B cell (primary cell): ENCODE data around the gene NIP7. TPM values are rescaled to one million over a fixed set of nuclear protein-coding genes. Genes with fewer than 3 reads are reported as not detected.

Experiments used
- ATAC-seq: fragments of 200-7000 bp; cut with Tn5 transposase; one replicate; pipeline ENCODE4 v1.10.0; 2021; ENCODE audit warnings: low read depth, mild to moderate bottlenecking, moderate number of reproducible peaks, moderate library complexity
- CTCF ChIA-PET: fragments of 350-600 bp; sonication (Branson Sonifier 250); formaldehyde crosslinking; loops from one replicate; lab custom pipeline; 2021; ENCODE audit warnings: antibody characterized with exemption, inconsistent platforms; lab: Charles Lee
- POLR2A ChIA-PET: fragments of 350-600 bp; sonication (Branson Sonifier 250); formaldehyde crosslinking; loops from one replicate; lab custom pipeline; 2021; ENCODE audit warnings: antibody characterized with exemption; lab: Charles Lee
- DNase-seq: peaks from one replicate; pipeline ENCODE4 v3.0.0; 2013
- H2AFZ ChIP-seq: 2 replicates; pipeline ENCODE4 v1.6.1; 2012; ENCODE audit warnings: mild to moderate bottlenecking, low read depth, low read length; ENCODE audit not compliant: insufficient read depth, poor library complexity, severe bottlenecking
- H3K27ac ChIP-seq, 2 donors: 1 replicate in 1 of 2; 2 replicates in 1 of 2; pipeline ENCODE4 v1.5.1; 2012 to 2013; ENCODE audit warnings: low read length in 2 of 2, mild to moderate bottlenecking in 2 of 2, moderate library complexity in 1 of 2
- H3K27me3 ChIP-seq, 4 experiments: fragments of 200-600 bp in 1 of 4; sonication (generic) in 1 of 4; replicated peaks in 1 of 4; 1 replicate in 2 of 4; 2 replicates in 2 of 4; pipeline versions ENCODE4 v1.6.1 to v1.7.0; 2013 to 2016; ENCODE audit warnings: low read length in 3 of 4, mild to moderate bottlenecking in 2 of 4, mixed read lengths in 1 of 4, moderate library complexity in 1 of 4; ENCODE audit not compliant: insufficient read depth in 4 of 4, control insufficient read depth in 3 of 4; ENCODE audit errors: control extremely low read depth in 1 of 4
- H3K36me3 ChIP-seq, 2 experiments: replicated peaks in 1 of 2; 1 replicate in 1 of 2; 2 replicates in 1 of 2; pipeline versions ENCODE4 v1.6.1 to v1.7.1; 2013; ENCODE audit warnings: low read length in 1 of 2; ENCODE audit not compliant: insufficient read depth in 2 of 2, control insufficient read depth in 1 of 2; ENCODE audit errors: control extremely low read depth in 1 of 2, extremely low read depth in 1 of 2
- H3K4me1 ChIP-seq, 2 donors: fragments of 200-600 bp in 1 of 2; sonication (generic) in 1 of 2; 1 replicate in 1 of 2; 2 replicates in 1 of 2; pipeline versions ENCODE4 v1.5.1 to v1.6.1; 2013 to 2017; ENCODE audit warnings: low read length in 2 of 2; ENCODE audit not compliant: control insufficient read depth in 2 of 2, insufficient read depth in 2 of 2
- H3K4me2 ChIP-seq: replicated peaks from 2 replicates; pipeline ENCODE3; 2012; ENCODE audit warnings: mild to moderate bottlenecking, low read depth, low read length; ENCODE audit not compliant: poor library complexity, severe bottlenecking
- H3K4me3 ChIP-seq, 5 experiments: fragments of 200-600 bp in 1 of 5; sonication (generic) in 1 of 5; 1 replicate in 3 of 5; 2 replicates in 2 of 5; pipeline versions ENCODE4 v1.5.1 to v1.7.0; 2011 to 2016; ENCODE audit warnings: low read length in 4 of 5, mild to moderate bottlenecking in 4 of 5, low read depth in 2 of 5, control low read depth in 1 of 5, moderate library complexity in 1 of 5; ENCODE audit not compliant: insufficient read depth in 1 of 5; ENCODE audit errors: control extremely low read depth in 1 of 5, extremely low read depth in 1 of 5
- H3K79me2 ChIP-seq: fragments of 200-600 bp; sonication (generic); one replicate; pipeline ENCODE4 v1.6.0; 2016; ENCODE audit warnings: low read length; ENCODE audit not compliant: control insufficient read depth, insufficient read depth
- H3K9ac ChIP-seq: fragments of 200-600 bp; sonication (generic); 2 replicates; pipeline ENCODE4 v1.6.1; 2017; ENCODE audit warnings: mild to moderate bottlenecking, low read length, moderate library complexity
- H3K9me3 ChIP-seq, 3 donors: one replicate each; pipeline versions ENCODE4 v1.6.1 to v1.7.1; 2013; ENCODE audit warnings: low read length in 2 of 3; ENCODE audit not compliant: control insufficient read depth in 2 of 3, insufficient read depth in 1 of 3; ENCODE audit errors: control extremely low read depth in 1 of 3
- H4K20me1 ChIP-seq: 2 replicates; pipeline ENCODE4 v1.6.0; 2012; ENCODE audit warnings: mild to moderate bottlenecking, low read length; ENCODE audit not compliant: insufficient read depth, control insufficient read depth, poor library complexity, severe bottlenecking
- H3K27ac Mint-ChIP-seq: one replicate; pipeline ENCODE4 v1.8.0; 2021; ENCODE audit warnings: mixed read lengths
- H3K27me3 Mint-ChIP-seq: one replicate; pipeline ENCODE4 v1.8.0; 2021; ENCODE audit warnings: mixed read lengths
- H3K4me1 Mint-ChIP-seq: one replicate; pipeline ENCODE4 v1.8.0; 2021; ENCODE audit warnings: mixed read lengths
- H3K4me3 Mint-ChIP-seq: one replicate; pipeline ENCODE4 v1.8.0; 2021; ENCODE audit warnings: mixed read lengths
- H3K9me3 Mint-ChIP-seq: one replicate; pipeline ENCODE4 v1.8.0; 2022; ENCODE audit warnings: mixed read lengths; ENCODE audit not compliant: insufficient read depth
- CTCF ChIP-seq: fragments of 200-600 bp; IDR thresholded peaks from one replicate; pipeline ENCODE4 v1.8.0; 2022; ENCODE audit warnings: antibody characterized with exemption, mild to moderate bottlenecking
- EZH2 ChIP-seq: IDR thresholded peaks from 2 replicates; pipeline ENCODE4 v1.6.1; 2012; ENCODE audit warnings: borderline replicate concordance, low read depth, mild to moderate bottlenecking, moderate library complexity, low read length; ENCODE audit not compliant: insufficient read depth, poor library complexity, severe bottlenecking
- WGBS: methylation state at CpG from one replicate; pipeline ENCODE4 v1.1.5; 2013; ENCODE audit warnings: missing lambda C conversion rate; ENCODE audit not compliant: insufficient coverage; 5-methylcytosine and 5-hydroxymethylcytosine counted together
- intact Hi-C: fragments of 100-400 bp; cut with micrococcal nuclease; formaldehyde crosslinking; loops from one replicate; pipeline ENCODE4 v1.10.0; 2022
- polyA plus RNA-seq: library from polyadenylated mRNA; depleted of rRNA; stranded (reverse); fragments of >200 nt; gene quantifications from 2 replicates; pipeline ENCODE4 v1.2.3, GENCODE V29; 2012
- total RNA-seq, 2 donors: library from RNA; stranded (reverse); fragments of 120-200 nt in 1 of 2; gene quantifications; 1 replicate in 1 of 2; 2 replicates in 1 of 2; pipeline versions ENCODE4 v1.2.3 to v1.2.4, GENCODE V29; 2013 to 2022

Gene NIP7
- total and polyA plus RNA-seq, 2 donors (not counting 1 experiment from before 2014, with no cell fraction given): 4.4 to 20.2 TPM

GRCh38 chr16:69321080-69321479, 18.5 kb upstream of the NIP7 start:
- H3K4me1 Mint-ChIP-seq: peaks cover 10% of the 10 kb centered on the region
- Histone ChIP-seq H3K9me3 (no peaks in the 10 kb centered on the region), H4K20me1 (peaks cover 90% of the 10 kb centered on the region), H2AFZ (no peak overlapping the region), H3K4me1 (no peaks in the 10 kb centered on the region), H3K36me3 (peaks cover 0 to 79% of the 10 kb centered on the region in 2 experiments), H3K27ac (no peak overlapping the region), H3K4me2 (no peak overlapping the region), H3K4me3 (no peak overlapping the region), H3K79me2 (peaks cover 79% of the 10 kb centered on the region), H3K27me3 (no peaks in the 10 kb centered on the region), H3K9ac (no peak overlapping the region)
- no peaks in the 10 kb centered on the region for H3K9me3 Mint-ChIP-seq
- TF ChIP-seq CTCF (no peak), EZH2 (no peak)
- WGBS: 96% methylated on average over 22 of the region's 22 CpGs
- no peak overlapping the region for H3K4me3 Mint-ChIP-seq
- POLR2A ChIA-PET: no interaction called here
- intact Hi-C loops: no loop called here
- DNase-seq (no peak), ATAC-seq (no peak)
- H3K27ac Mint-ChIP-seq: peak overlapping the region; percentile 6
- CTCF ChIA-PET: no interaction called here
- H3K27me3 Mint-ChIP-seq: no peaks in the 10 kb centered on the region

GRCh38 chr16:69322343-69322742, 17.2 kb upstream of the NIP7 start:
- H3K27ac Mint-ChIP-seq: no peak overlapping the region
- Histone ChIP-seq H4K20me1 (peaks cover 78% of the 10 kb centered on the region), H3K27me3 (no peaks in the 10 kb centered on the region), H3K27ac (no peak overlapping the region), H3K4me3 (no peak overlapping the region), H2AFZ (no peak overlapping the region), H3K9ac (no peak overlapping the region), H3K4me1 (peaks cover 0 to 7% of the 10 kb centered on the region in 2 donors), H3K36me3 (peaks cover 1 to 76% of the 10 kb centered on the region in 2 experiments), H3K79me2 (peaks cover 74% of the 10 kb centered on the region), H3K4me2 (no peak overlapping the region), H3K9me3 (no peaks in the 10 kb centered on the region)
- 97% methylated on average over 6 of the region's 7 CpGs for WGBS
- intact Hi-C loops: no loop called here
- TF ChIP-seq EZH2: no peak
- no peak for TF ChIP-seq CTCF
- no peaks in the 10 kb centered on the region for H3K27me3 Mint-ChIP-seq
- peaks cover 19% of the 10 kb centered on the region for H3K4me1 Mint-ChIP-seq
- ATAC-seq (no peak), DNase-seq (no peak)
- CTCF ChIA-PET: no interaction called here
- POLR2A ChIA-PET: no interaction called here
- H3K4me3 Mint-ChIP-seq: no peak overlapping the region
- H3K9me3 Mint-ChIP-seq: no peaks in the 10 kb centered on the region
